NCI-H146 (cell line): ENCODE results near the gene PTPRB.
"Not testable (repeated sequence)": the region's sequence is repeated elsewhere in the genome, so short reads cannot be mapped to it uniquely, and the experiment has no call there.

Experiments
- DNase-seq: peaks from one replicate; lab custom pipeline; 2025; lab: John Stamatoyannopoulos, UW

Gene PTPRB

DNA sequence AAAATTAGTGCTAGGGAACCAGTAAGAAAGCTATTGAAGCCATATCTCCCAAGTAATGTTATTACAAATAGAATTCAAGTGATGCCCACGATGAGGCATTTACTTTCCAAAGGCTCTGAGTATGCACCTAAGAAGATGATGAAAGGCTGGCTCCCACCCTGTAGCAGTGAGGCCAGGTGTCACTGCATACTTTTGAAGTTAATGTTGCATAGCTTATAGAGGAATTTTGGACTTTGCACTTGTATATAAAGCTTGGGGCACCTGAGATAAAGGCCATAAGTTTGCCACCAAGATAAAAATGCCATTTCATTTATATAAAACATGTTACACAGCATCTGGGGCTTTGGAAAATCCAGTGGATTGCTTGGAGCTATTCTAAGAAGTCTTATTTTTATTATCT is 96.2 kb downstream of the PTPRB start:
- DNase-seq = no peak

DNA sequence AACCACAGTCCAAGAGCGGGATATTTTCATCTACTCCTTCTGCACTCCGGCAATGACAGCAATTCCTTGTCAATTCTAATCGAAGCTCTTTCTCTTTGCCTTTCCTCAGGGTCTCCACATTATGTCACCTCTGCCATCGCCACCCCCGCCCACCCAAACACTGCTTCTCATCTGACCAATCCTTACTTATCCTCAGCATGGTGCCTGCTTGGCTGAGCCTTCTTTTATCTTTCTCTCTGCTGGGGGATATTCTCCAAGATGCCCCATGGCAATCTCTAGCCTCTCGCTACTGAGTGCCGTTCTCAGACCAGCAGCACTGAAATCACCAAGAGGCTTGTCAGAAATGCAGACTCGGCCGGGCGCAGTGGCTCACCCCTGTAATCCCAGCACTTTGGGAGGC is 100.6 kb downstream of the PTPRB start:
- DNase-seq = no peak

GRCh38 chr12:70535896-70536374 is 101.3 kb downstream of the PTPRB start:
- no peak for DNase-seq

GRCh38 chr12:70534466-70534865 is 102.8 kb downstream of the PTPRB start:
- DNase-seq = no peak

DNA sequence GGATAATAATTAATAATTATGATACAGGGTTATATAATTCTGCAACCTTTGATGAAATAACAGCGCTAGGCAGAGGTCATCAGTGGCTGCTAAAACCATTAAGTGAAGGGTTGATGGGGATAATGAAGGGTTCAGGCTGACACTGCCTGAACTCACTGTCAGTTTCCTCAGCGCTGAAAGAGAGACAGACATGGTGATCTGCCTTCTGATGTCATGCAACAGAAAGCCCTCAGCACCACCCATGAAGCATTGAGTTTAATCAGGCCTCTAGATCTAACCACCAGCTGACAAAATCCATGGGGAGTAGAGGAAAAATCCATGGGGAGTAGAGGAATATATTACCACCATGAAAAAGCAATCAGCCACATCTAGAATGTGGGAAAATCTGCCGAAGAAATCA is 107.6 kb downstream of the PTPRB start:
- no peak for DNase-seq

- no peak for DNase-seq
These were observed 116.4 kb downstream of the PTPRB start for GRCh38 chr12:70520847-70521246.

GRCh38 chr12:70513426-70513825 is 123.8 kb downstream of the PTPRB start:
- no peak for DNase-seq

- DNase-seq = no peak
These were observed 129.1 kb downstream of the PTPRB start for GRCh38 chr12:70508178-70508577.

DNA sequence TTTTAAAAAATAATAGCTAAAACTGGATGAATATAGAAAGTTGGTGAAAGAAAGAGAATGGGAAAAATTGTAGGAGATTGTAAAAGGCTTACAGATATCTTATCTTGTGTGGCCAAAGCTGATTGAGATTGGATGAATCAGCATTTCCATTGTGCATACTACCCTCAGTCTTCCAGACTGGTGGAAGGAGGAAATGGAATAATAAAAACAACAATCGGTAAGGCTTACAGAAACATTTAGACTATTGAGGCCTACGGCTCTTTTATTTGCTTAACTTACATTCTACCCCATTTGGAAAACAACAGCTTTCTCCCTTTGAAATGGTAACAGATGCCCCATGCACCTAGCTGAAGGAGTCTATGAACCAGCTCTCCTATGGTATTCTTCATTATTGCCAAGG is 129.8 kb downstream of the PTPRB start:
- no peak for DNase-seq

- DNase-seq = no peak
These were observed 139.7 kb downstream of the PTPRB start for GRCh38 chr12:70497508-70497907.

DNA sequence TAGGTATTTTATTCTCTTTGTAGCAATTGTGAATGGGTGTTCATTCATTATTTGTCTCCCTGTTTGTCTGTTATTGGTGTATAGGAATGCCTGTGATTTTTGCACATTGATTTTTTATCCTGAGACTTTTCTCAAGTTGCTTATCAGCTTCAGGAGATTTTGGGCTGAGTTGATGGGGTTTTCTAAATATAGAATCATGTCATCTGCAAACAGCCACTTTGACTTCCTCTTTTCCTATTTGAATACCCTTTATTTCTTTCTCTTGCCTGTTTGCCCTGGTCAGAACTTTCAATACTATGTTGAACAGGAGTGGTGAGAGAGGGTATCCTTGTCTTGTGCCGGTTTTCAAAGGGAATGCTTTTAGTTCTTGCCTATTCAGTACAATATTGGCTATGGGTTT is 144.3 kb downstream of the PTPRB start:
- not testable (repeated sequence) for DNase-seq

DNA sequence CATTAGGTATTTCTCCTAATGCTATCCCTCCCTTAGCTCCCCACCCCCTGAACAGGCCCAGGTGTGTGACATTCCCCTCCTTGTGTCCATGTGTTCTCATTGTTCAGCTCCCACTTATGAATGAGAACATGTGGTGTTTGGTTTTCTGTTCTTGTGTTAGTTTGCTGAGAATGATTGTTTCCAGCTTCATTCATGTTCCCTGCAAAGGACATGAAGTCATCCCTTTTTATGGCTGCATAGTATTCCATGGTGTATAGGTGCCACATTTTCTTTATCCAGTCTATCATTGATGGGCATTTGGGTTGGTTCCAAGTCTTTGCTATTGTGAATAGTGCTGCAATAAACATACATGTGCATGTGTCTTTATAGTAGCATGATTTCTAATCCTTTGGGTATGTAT is 146.3 kb downstream of the PTPRB start:
- not testable (repeated sequence) for DNase-seq

DNA sequence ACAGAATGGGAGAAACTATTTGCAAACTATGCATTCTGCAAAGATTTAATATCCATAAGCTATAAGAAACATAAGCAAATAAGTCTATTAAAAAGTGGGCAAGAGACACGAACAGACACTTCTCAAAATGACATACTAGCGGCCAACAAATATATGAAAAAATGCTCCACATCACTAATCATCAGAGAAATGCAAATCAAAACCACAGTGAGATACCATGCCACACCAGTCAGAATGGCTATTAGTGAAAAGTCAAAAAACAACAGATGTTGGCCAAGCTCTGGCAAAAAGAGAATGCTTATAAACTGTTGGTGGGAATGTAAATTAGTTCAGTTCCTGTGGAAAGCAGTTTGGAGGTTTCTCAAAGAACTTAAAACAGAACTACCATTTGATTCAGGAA is 149.8 kb downstream of the PTPRB start:
- DNase-seq = no peak

GRCh38 chr12:70486588-70486987 is 150.6 kb downstream of the PTPRB start:
- no peak for DNase-seq

DNA sequence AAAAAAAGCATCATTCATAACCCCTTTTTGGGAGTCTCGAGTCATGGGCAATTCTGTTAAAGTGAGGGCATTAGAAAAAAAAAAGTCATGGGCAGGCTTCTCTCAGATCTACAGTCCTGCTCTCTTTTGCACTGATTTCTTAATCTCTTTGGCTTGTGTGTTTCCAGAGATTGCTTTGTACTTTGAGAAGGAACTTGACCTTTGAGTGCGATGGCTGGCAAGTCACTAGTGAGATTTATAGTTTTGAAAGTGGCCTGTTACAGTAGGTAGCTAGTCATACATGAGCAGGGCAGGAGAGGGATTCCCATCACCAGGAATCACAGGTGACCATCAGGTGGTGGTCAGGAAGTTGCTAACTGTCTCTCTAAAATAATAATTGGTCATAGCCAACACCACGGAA is 151.5 kb downstream of the PTPRB start:
- DNase-seq = no peak

DNA sequence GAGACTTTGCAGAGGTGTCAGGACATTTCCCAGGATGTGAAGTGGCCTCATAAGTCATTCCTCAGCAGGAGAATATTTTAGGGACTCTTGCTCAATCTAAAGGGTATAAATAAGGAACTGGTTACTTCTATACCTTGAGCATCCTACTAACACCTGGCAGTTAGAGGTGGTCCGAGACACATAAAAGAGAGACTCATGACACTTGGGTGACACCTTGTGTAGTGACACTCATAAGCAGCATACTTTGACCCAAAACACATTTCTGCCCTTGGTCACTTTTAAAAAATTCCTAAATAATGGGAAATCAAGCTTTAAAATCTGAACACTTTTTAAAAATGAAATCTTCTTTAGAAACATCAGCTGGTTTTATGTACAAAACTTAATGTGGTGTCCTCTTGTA is 152.8 kb downstream of the PTPRB start:
- DNase-seq = no peak

DNA sequence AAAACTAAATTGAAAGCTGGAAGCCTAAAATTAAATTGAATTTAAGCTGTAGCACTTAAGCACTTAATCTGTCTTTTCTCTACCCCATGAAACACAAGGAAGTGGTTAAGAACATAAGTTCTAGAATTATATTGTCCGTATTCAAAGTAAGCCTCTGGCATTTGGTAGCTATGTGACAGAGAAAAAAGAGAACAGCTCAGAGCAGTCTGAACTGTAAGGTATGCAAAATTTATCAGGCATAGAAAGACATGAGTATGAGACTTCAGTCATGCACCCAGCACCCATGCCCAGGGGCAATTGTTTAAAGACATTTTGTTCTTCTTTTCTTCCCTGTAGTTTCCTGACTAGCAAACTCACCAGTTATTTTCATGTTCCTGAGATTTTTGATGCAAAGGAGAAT is 154.5 kb downstream of the PTPRB start:
- DNase-seq = no peak

DNA sequence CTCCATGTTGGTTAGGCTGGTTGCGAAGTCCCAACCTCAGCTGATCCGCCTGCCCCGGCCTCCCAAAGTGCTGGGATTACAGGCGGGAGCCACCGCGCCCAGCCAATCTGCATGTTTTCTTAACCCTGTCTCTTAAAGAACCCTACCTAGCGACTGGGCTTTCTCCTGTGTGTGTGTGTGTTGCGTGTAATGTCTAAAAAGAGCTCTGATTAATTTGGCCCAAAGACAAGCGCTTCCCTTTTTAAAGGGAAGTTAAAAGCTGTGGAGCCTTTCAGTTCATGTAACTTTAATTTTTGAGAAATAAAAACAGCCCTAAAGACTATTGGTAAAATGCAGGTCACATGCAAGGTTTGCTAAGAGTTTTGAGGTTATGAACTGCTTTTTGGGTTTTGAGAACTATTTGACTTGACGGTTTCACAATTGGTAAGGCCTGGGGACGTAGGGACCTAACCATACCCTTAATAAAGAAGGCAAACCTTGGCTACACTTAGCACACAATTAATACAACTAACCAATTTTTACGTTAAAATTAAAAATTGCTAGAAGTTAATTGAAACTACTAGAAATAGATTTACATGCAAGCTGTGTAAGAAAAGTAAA is 167.9 kb downstream of the PTPRB start:
- no peak for DNase-seq

DNA sequence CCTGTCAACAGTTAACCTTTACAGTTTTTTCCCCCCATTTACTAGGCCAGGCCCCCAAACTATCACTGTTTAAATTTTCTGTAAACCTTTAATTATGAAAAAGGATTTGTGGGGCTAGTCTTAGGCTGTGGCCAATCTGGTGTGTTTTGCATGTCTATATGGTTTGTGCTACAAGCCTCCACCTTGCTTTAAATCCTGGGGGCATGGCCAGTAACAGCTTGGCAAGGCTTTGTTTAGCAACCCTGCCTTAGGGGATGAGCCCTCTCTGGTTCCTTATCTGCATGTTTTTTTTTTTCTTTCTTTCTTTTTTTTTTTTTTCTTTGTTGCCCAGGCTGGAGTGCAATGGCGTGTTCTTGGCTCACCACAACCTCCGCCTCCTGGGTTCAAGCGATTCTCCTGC is 168.5 kb downstream of the PTPRB start:
- no peak for DNase-seq

DNA sequence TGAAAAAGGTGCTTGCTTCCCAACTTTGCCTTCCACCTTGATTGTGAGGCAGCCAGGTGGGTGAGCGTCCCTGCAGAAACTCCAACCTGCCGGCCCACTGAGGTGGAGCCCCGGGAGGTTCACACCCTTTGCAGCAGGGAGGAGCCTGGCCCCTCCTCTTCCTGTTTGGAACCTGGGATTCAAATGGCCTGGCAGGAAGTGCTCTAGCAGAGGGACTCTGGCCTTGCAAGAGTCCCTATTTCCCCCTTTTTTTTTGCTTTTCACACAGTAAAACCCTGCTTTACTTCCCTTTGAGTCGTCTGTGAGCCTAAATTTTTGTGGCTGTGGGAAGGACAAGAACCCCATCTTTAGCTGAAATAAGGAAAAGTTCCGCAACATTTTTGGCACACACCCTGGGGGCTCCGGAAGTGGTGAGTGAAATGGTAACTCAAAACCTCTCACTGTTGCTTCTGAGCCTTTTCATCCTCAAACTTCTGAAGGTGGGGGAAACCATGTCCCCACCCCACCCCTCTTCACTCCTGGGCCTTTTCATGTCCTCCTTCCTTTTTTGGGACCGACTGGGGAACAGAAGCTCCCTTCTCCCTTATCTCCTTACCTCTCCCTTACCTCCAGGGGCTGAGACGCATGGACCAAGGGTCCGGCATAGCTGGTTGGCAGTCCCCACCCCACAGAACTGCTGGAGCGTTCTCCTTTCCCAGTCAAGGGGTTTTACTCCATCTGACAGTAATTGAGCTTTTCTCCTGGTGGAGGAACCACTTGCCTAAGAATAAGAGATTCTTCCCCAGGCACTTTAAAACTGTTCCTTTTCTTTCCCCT is 169.1 kb downstream of the PTPRB start:
- DNase-seq = no peak

DNA sequence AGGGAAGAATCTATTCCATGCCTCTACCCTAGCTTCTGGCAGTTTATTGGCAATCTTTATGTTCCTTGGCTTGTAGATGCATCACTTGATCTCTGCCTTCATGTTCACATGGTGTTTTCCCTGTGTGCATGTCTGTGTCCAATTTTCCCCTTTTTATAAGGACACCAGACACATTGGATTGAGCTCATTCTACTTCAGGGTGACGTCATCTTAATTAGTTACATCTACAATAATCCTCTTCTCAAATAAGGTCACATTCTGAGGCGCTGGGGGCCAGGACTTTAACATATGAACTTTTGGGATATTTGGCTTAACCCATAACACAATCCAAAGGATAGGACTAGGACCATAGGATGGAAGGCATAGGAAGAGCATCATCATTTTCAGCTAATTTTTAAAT is 169.8 kb downstream of the PTPRB start:
- DNase-seq = no peak

- no peak for DNase-seq
These were observed 170.5 kb downstream of the PTPRB start for GRCh38 chr12:70466753-70467152.
